Smooth muscle cell (in vitro differentiated cells): ENCODE results near the gene ARL14EPL. TPM values are rescaled to one million over a fixed set of nuclear protein-coding genes. Genes with fewer than 3 reads are reported as not detected.
"Not testable (repeated sequence)": the region's sequence is repeated elsewhere in the genome, so short reads cannot be mapped to it uniquely, and the experiment has no call there.

Experiments
- DNase-seq: peaks from one replicate; lab custom pipeline; 2025; ENCODE audit not compliant: unreplicated experiment; lab: John Stamatoyannopoulos, UW
- H2AFZ ChIP-seq: fragments of 200-600 bp; sonication (generic); 2 replicates; pipeline ENCODE4 v1.6.0; 2016; ENCODE audit warnings: antibody characterized with exemption, low read depth, mild to moderate bottlenecking
- H3F3A ChIP-seq: fragments of 200-600 bp; sonication (generic); 2 replicates; pipeline ENCODE4 v1.6.0; 2017; ENCODE audit warnings: antibody characterized with exemption, low read depth
- H3K27ac ChIP-seq: fragments of 200-600 bp; sonication (generic); 2 replicates; pipeline ENCODE4 v1.5.1; 2016; ENCODE audit warnings: low read depth, mild to moderate bottlenecking
- H3K27me3 ChIP-seq: fragments of 200-600 bp; sonication (generic); 2 replicates; pipeline ENCODE4 v1.6.1; 2016; ENCODE audit warnings: low read depth, mild to moderate bottlenecking
- H3K36me3 ChIP-seq: fragments of 200-600 bp; sonication (generic); 2 replicates; pipeline ENCODE4 v1.5.1; 2016; ENCODE audit warnings: low read depth
- H3K4me1 ChIP-seq: fragments of 200-600 bp; sonication (generic); 2 replicates; pipeline ENCODE4 v1.5.1; 2016; ENCODE audit warnings: low read depth
- H3K4me2 ChIP-seq: fragments of 200-600 bp; sonication (generic); 2 replicates; pipeline ENCODE4 v1.6.0; 2016; ENCODE audit warnings: mild to moderate bottlenecking
- H3K4me3 ChIP-seq: fragments of 200-600 bp; sonication (generic); 2 replicates; pipeline ENCODE4 v1.5.1; 2016; ENCODE audit warnings: mild to moderate bottlenecking
- H3K79me2 ChIP-seq: fragments of 200-600 bp; sonication (generic); 2 replicates; pipeline ENCODE4 v1.6.0; 2016; ENCODE audit warnings: low read depth, mild to moderate bottlenecking
- H3K9ac ChIP-seq: fragments of 200-600 bp; sonication (generic); 2 replicates; pipeline ENCODE4 v1.6.0; 2016; ENCODE audit warnings: low read depth
- H3K9me3 ChIP-seq: fragments of 200-600 bp; sonication (generic); replicated peaks from 2 replicates; pipeline ENCODE4 v1.5.1; 2016; ENCODE audit warnings: low read depth
- H4K20me1 ChIP-seq: fragments of 200-600 bp; sonication (generic); 2 replicates; pipeline ENCODE4 v1.6.0; 2016; ENCODE audit warnings: low read depth
- CTCF ChIP-seq: fragments of 200-600 bp; sonication (generic); IDR thresholded peaks from 2 replicates; pipeline ENCODE4 v1.5.1; 2017; ENCODE audit warnings: borderline replicate concordance, mild to moderate bottlenecking, antibody characterized with exemption; ENCODE audit not compliant: insufficient read depth, poor library complexity, severe bottlenecking
- WGBS: methylation state at CpG from one replicate; pipeline ENCODE4 v1.1.7; 2016; ENCODE audit warnings: low lambda C conversion rate; 5-methylcytosine and 5-hydroxymethylcytosine counted together
- polyA plus RNA-seq: library from polyadenylated mRNA; unstranded; fragments of >200 nt; fragmentation: Nextera tagmentation; extraction: Ambion mirVana; gene quantifications from 2 replicates; pipeline ENCODE4 v1.2.1, GENCODE V29; 2016
- total RNA-seq: library from RNA; depleted of rRNA; stranded (reverse); fragments of >200 nt; gene quantifications from 2 replicates; pipeline ENCODE4 v1.2.3, GENCODE V29; 2014

The ARL14EPL gene
- total and polyA plus RNA-seq, 2 experiments from 2014 or later = not detected

- no peak for DNase-seq
- no peaks in the 10 kb centered on the region for H3K79me2 ChIP-seq
- no peak overlapping the region for H3K9ac ChIP-seq
- H3K4me2 ChIP-seq = no peak overlapping the region
- H3K27me3 ChIP-seq = no peaks in the 10 kb centered on the region
- H2AFZ ChIP-seq = no peak overlapping the region
- no peaks in the 10 kb centered on the region for H4K20me1 ChIP-seq
- no peak for TF ChIP-seq CTCF
- H3K27ac ChIP-seq = no peak overlapping the region
- H3K36me3 ChIP-seq = no peaks in the 10 kb centered on the region
- 93% methylated on average over 5 of the region's 5 CpGs for WGBS
- no peaks in the 10 kb centered on the region for H3K9me3 ChIP-seq
- H3F3A ChIP-seq = no peaks in the 10 kb centered on the region
- no peak overlapping the region for H3K4me3 ChIP-seq
- H3K4me1 ChIP-seq = no peaks in the 10 kb centered on the region
Measured at GRCh38 chr5:116078199-116078598, 45.9 kb downstream of the ARL14EPL start.

- TF ChIP-seq CTCF = no peak
- 15% methylated on average over 11 of the region's 11 CpGs for WGBS
- no peak for DNase-seq
- H3K27me3 ChIP-seq = no peaks in the 10 kb centered on the region
- no peaks in the 10 kb centered on the region for H3F3A ChIP-seq
- peak overlapping the region; percentile 90 for H3K4me2 ChIP-seq
- no peak overlapping the region for H3K27ac ChIP-seq
- H3K4me3 ChIP-seq = peak overlapping the region; percentile 94
- H3K4me1 ChIP-seq = peaks cover 15% of the 10 kb centered on the region
- peak overlapping the region; percentile 84 for H3K9ac ChIP-seq
- no peaks in the 10 kb centered on the region for H3K9me3 ChIP-seq
- no peaks in the 10 kb centered on the region for H3K36me3 ChIP-seq
- H4K20me1 ChIP-seq = no peaks in the 10 kb centered on the region
- peak overlapping the region; percentile 86 for H2AFZ ChIP-seq
- peaks cover 21% of the 10 kb centered on the region for H3K79me2 ChIP-seq
Measured at GRCh38 chr5:116084287-116084691, 52.0 kb downstream of the ARL14EPL start.

- H3K9me3 ChIP-seq = no peaks in the 10 kb centered on the region
- peak; percentile 26 for DNase-seq
- peak within 1 kb of the TSS; percentile 90 for H3K4me2 ChIP-seq
- H3K36me3 ChIP-seq = no peaks in the 10 kb centered on the region
- H3K4me1 ChIP-seq = peaks cover 15% of the 10 kb centered on the region
- H3K4me3 ChIP-seq = peak within 1 kb of the TSS; percentile 94
- no peaks in the 10 kb centered on the region for H3K27me3 ChIP-seq
- WGBS = 1% methylated on average over 54 of the region's 65 CpGs
- no peaks in the 10 kb centered on the region for H4K20me1 ChIP-seq
- peak within 1 kb of the TSS; percentile 86 for H2AFZ ChIP-seq
- H3K79me2 ChIP-seq = peaks cover 21% of the 10 kb centered on the region
- TF ChIP-seq CTCF = no peak
- H3F3A ChIP-seq = no peaks in the 10 kb centered on the region
- peak within 1 kb of the TSS; percentile 84 for H3K9ac ChIP-seq
- peak within 1 kb of the TSS; percentile 60 for H3K27ac ChIP-seq
Measured at GRCh38 chr5:116084871-116085715, 52.8 kb downstream of the ARL14EPL start, which contains the start of gene COMMD10. Gene COMMD10, plus strand, starts transcription at chr5:116085025.

- peaks cover 21% of the 10 kb centered on the region for H3K79me2 ChIP-seq
- H3K4me3 ChIP-seq = peak overlapping the region; percentile 94
- not testable (repeated sequence) for H3K9ac ChIP-seq, DNase-seq, H3F3A ChIP-seq, H4K20me1 ChIP-seq, H3K27ac ChIP-seq, H3K27me3 ChIP-seq, H3K9me3 ChIP-seq, H3K36me3 ChIP-seq
- 99% methylated on average over 11 of the region's 11 CpGs for WGBS
- H2AFZ ChIP-seq = peak overlapping the region; percentile 86
- peaks cover 15% of the 10 kb centered on the region for H3K4me1 ChIP-seq
- peak overlapping the region; percentile 90 for H3K4me2 ChIP-seq
Measured at GRCh38 chr5:116086309-116086708, 54.0 kb downstream of the ARL14EPL start.
